Measurements from ENCODE around the gene PAX5. TPM values are rescaled to one million over a fixed set of nuclear protein-coding genes. Genes with fewer than 3 reads are reported as not detected.

Gene PAX5
- polyA plus RNA-seq, 1 experiment = not detected

DNA sequence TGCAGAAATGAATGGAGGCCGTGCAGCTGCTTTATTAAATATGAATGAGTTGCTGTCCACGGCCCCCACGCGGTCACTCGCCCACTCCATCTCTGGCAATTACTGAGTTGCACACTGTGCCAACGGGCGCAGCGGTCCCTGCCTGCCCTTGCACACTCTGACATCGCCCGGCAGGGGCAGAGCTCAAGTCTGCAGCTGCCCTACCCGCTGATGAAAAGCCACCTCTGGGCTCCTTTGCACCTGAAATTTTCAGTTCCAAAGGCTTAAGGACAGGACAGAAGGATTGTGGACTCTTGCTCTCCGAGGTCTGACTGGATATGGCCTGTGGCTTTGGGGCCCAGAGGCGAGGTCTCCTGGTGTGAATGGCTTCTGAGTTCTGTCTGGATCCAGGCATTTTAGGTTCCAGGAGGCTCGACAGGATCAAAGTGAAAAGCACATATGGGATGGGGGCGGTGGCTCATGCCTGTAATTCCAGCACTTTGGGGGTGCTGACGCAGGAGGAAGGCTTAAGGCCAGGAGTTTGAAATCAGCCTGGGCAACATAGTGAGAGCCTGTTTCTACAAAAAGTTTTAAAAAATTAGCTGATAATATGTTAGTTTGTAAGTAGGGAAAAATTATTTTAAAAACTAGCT, 201.8 kb downstream of the PAX5 start:
- no peak for DNase-seq (ENCODE audit: low read depth)
- Histone ChIP-seq H3K4me3 (ENCODE audit: low read depth, low read length) (no peak overlapping the region), H3K36me3 (ENCODE audit: control insufficient read depth, insufficient read depth, low read length) (no peaks in the 10 kb centered on the region), H3K27me3 (ENCODE audit: control insufficient read depth, insufficient read depth, low read length) (peaks cover 10% of the 10 kb centered on the region)
- POLR2A ChIA-PET = no interaction called here
- CTCF ChIA-PET = no interaction called here
- TF ChIP-seq, protein P1, sequence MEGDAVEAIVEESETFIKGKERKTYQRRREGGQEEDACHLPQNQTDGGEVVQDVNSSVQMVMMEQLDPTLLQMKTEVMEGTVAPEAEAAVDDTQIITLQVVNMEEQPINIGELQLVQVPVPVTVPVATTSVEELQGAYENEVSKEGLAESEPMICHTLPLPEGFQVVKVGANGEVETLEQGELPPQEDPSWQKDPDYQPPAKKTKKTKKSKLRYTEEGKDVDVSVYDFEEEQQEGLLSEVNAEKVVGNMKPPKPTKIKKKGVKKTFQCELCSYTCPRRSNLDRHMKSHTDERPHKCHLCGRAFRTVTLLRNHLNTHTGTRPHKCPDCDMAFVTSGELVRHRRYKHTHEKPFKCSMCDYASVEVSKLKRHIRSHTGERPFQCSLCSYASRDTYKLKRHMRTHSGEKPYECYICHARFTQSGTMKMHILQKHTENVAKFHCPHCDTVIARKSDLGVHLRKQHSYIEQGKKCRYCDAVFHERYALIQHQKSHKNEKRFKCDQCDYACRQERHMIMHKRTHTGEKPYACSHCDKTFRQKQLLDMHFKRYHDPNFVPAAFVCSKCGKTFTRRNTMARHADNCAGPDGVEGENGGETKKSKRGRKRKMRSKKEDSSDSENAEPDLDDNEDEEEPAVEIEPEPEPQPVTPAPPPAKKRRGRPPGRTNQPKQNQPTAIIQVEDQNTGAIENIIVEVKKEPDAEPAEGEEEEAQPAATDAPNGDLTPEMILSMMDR (IDR thresholded peaks at IDR 0.05; ENCODE audit: insufficient read depth, low read depth, low read length) = no peak

DNA sequence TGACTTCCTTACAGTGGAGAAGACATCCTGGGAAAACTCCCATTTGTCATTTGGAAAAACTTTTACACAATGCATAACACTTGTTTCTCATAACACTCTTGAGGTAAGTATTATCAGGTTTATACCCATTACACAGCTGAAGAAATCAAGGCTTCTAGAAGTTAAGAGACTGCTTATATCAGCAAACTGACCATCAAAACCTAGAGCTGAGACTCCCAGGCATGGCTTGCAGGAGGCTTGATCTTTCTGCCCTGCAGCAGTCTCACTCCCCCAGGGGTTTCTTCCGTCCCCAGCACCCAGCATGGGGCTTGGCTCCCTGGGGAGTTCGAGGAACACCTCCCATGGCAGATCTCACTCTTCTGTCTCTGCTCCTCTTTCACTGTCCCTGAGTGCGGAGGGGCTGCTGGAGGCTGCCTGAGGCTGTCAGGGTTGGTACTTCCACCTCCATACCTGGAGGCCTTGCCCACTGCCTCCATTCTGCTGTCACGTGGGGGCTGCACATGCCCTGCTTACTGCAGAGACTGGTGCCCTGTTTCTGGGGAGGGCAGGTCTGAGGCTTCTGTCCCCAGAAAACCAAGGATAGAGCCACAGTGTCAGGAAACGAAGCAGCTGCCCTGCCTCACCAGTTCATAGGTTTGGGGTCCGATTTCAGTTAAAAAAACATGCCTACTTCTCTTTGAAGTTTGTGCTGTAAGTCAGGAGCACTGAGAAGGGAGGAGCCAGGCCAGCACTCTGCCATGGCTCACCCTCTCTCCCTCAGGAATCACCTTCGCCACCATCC, 202.5 kb downstream of the PAX5 start:
- no peak overlapping the region for H3K4me3 ChIP-seq (ENCODE audit: low read depth, low read length)
- TF ChIP-seq, protein P1 (IDR thresholded peaks at IDR 0.05; ENCODE audit: insufficient read depth, low read depth, low read length) = no peak
- ChIA-PET CTCF (no interaction called here), POLR2A (no interaction called here)
- H3K27me3 ChIP-seq (ENCODE audit: control insufficient read depth, insufficient read depth, low read length) = peaks cover 10% of the 10 kb centered on the region
- no peaks in the 10 kb centered on the region for H3K36me3 ChIP-seq (ENCODE audit: control insufficient read depth, insufficient read depth, low read length)
- DNase-seq (ENCODE audit: low read depth) = no peak

DNA sequence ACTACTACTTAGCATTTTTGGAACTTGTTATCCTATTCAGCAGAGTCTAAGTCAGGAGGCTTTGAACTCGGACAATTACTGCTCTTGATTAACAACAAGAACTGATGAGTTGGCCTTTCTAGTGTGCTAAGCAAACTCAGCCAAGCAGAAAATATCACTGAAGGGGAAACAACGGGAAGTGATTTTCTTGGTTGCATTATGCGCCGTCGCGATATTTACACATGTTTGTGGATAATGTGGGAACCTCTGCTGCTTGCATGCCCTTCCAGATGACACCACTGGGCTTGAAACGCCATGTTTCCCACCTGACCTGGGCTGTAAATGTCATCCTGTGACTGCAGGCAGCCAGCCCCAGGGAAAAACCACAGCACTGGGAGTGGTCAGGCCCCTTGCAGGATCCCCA, 205.5 kb downstream of the PAX5 start:
- H3K4me3 ChIP-seq (ENCODE audit: low read depth, low read length) = no peak overlapping the region
- no peak for DNase-seq (ENCODE audit: low read depth)
- ChIA-PET POLR2A (no interaction called here), CTCF (no interaction called here)
- TF ChIP-seq, protein P1 (IDR thresholded peaks at IDR 0.05; ENCODE audit: insufficient read depth, low read depth, low read length) = no peak
- H3K27me3 ChIP-seq (ENCODE audit: control insufficient read depth, insufficient read depth, low read length) = peaks cover 10% of the 10 kb centered on the region
- H3K36me3 ChIP-seq (ENCODE audit: control insufficient read depth, insufficient read depth, low read length) = no peaks in the 10 kb centered on the region

DNA sequence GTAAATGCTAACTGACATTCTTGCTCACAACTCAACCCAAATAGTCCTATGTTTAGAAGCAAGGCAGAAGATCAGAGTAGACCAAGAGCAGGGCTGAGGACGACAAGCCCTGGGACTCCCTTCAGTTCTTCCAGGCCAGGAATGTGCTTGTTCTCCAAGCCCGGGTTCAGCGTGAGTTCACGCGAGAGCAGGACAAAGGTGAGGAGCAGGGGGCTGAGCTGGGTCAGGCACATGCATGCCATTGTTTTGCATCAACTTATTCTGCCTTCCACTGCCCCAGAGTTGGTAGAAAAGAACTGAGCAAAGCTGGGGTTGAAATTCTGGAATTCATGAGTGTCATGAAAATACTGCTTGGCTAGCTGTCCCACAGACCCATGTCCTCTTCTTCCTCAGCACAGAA, 206.5 kb downstream of the PAX5 start:
- CTCF ChIA-PET = no interaction called here
- peaks cover 10% of the 10 kb centered on the region for H3K27me3 ChIP-seq (ENCODE audit: control insufficient read depth, insufficient read depth, low read length)

GRCh38 chr9:36826581-36826980, 207.5 kb downstream of the PAX5 start:
- TF ChIP-seq, protein P1 (IDR thresholded peaks at IDR 0.05; ENCODE audit: insufficient read depth, low read depth, low read length) = no peak
- CTCF ChIA-PET = interaction anchor here (0.7 kb wide), 1 partner anchor 47 kb away, joined by 3 read pairs; no protein-coding TSS in a partner anchor
- no peak for DNase-seq (ENCODE audit: low read depth)
- H3K4me3 ChIP-seq (ENCODE audit: low read depth, low read length) = no peak overlapping the region
- peaks cover 9% of the 10 kb centered on the region for H3K27me3 ChIP-seq (ENCODE audit: control insufficient read depth, insufficient read depth, low read length)
- POLR2A ChIA-PET = no interaction called here
- no peaks in the 10 kb centered on the region for H3K36me3 ChIP-seq (ENCODE audit: control insufficient read depth, insufficient read depth, low read length)

More for the DNA sequence above, 206.5 kb downstream of the PAX5 start:
- no peak for DNase-seq (ENCODE audit: low read depth)
- POLR2A ChIA-PET = no interaction called here
- H3K4me3 ChIP-seq (ENCODE audit: low read depth, low read length) = no peak overlapping the region
- no peaks in the 10 kb centered on the region for H3K36me3 ChIP-seq (ENCODE audit: control insufficient read depth, insufficient read depth, low read length)
- TF ChIP-seq, protein P1 (IDR thresholded peaks at IDR 0.05; ENCODE audit: insufficient read depth, low read depth, low read length) = no peak

All from BJ (cell line).